GM23338 (cell line): Measurements from ENCODE around the gene GAS6. TPM values are rescaled to one million over a fixed set of nuclear protein-coding genes. Genes with fewer than 3 reads are reported as not detected.

Source experiments
- ATAC-seq: fragments of 200-7000 bp; cut with Tn5 transposase; 3 replicates; pipeline ENCODE4 v1.9.1; 2020
- DNase-seq: peaks from one replicate; pipeline ENCODE4 v3.0.0-alpha.2; 2015; ENCODE audit warnings: low spot score
- H2AFZ ChIP-seq: fragments of 200-600 bp; sonication (generic); 2 replicates; pipeline ENCODE4 v1.8.0; 2016; ENCODE audit warnings: antibody characterized with exemption, mild to moderate bottlenecking, moderate library complexity
- H3F3A ChIP-seq: fragments of 200-600 bp; sonication (generic); replicated peaks from 2 replicates; pipeline ENCODE4 v1.8.0; 2017; ENCODE audit warnings: antibody characterized with exemption, mixed run types, low read depth
- H3K27ac ChIP-seq: fragments of 200-600 bp; sonication (generic); 2 replicates; pipeline ENCODE4 v1.6.1; 2016; ENCODE audit warnings: low read depth
- H3K27me3 ChIP-seq: fragments of 200-600 bp; sonication (generic); 2 replicates; pipeline ENCODE4 v1.8.0; 2016; ENCODE audit warnings: mild to moderate bottlenecking, mixed run types, moderate library complexity; ENCODE audit not compliant: insufficient read depth
- H3K36me3 ChIP-seq: fragments of 200-600 bp; sonication (generic); 2 replicates; pipeline ENCODE4 v1.8.0; 2016; ENCODE audit warnings: mild to moderate bottlenecking; ENCODE audit not compliant: insufficient read depth
- H3K4me1 ChIP-seq: fragments of 200-600 bp; sonication (generic); 2 replicates; pipeline ENCODE4 v1.8.0; 2016; ENCODE audit warnings: mild to moderate bottlenecking, moderate library complexity; ENCODE audit not compliant: insufficient read depth
- H3K4me2 ChIP-seq: fragments of 200-600 bp; sonication (generic); 2 replicates; pipeline ENCODE4 v1.7.1; 2017; ENCODE audit warnings: mixed run types
- H3K4me3 ChIP-seq: fragments of 200-600 bp; sonication (generic); 2 replicates; pipeline ENCODE4 v1.6.1; 2016; ENCODE audit warnings: mixed run types
- H3K79me2 ChIP-seq: fragments of 200-600 bp; sonication (generic); replicated peaks from 2 replicates; pipeline ENCODE4 v1.8.0; 2017; ENCODE audit warnings: mild to moderate bottlenecking; ENCODE audit not compliant: insufficient read depth
- H3K9me2 ChIP-seq: fragments of 200-600 bp; sonication (generic); 2 replicates; pipeline ENCODE4 v1.8.0; 2017; ENCODE audit not compliant: insufficient read depth
- H4K20me1 ChIP-seq: fragments of 200-600 bp; sonication (generic); replicated peaks from 2 replicates; pipeline ENCODE4 v1.8.0; 2017; ENCODE audit warnings: mild to moderate bottlenecking; ENCODE audit not compliant: insufficient read depth
- H3K27ac Mint-ChIP-seq: 2 replicates; pipeline ENCODE4 v1.8.0; 2020; ENCODE audit warnings: inconsistent platforms, mild to moderate bottlenecking, moderate library complexity, mixed read lengths
- H3K27me3 Mint-ChIP-seq: 3 replicates; pipeline ENCODE4 v1.8.0; 2022; ENCODE audit warnings: low read depth, mild to moderate bottlenecking, moderate library complexity, mixed read lengths, inconsistent platforms; ENCODE audit not compliant: insufficient read depth, poor library complexity
- H3K36me3 Mint-ChIP-seq: 3 replicates; pipeline ENCODE4 v1.8.0; 2021; ENCODE audit warnings: low read depth, mild to moderate bottlenecking, inconsistent platforms, moderate library complexity, mixed read lengths
- H3K4me1 Mint-ChIP-seq: 3 replicates; pipeline ENCODE4 v1.8.0; 2020; ENCODE audit warnings: mild to moderate bottlenecking, inconsistent platforms, mixed read lengths
- H3K4me3 Mint-ChIP-seq: 3 replicates; pipeline ENCODE4 v1.8.0; 2021; ENCODE audit warnings: moderate library complexity, mild to moderate bottlenecking, inconsistent platforms, mixed read lengths
- H3K9me3 Mint-ChIP-seq: 3 replicates; pipeline ENCODE4 v1.8.0; 2020; ENCODE audit warnings: moderate library complexity, mild to moderate bottlenecking, inconsistent platforms, mixed read lengths
- CREB1 ChIP-seq: fragments of 250-450 bp; sonication (Bioruptor Pico); IDR thresholded peaks from 2 replicates; pipeline ENCODE4 v1.5.0; 2020; ENCODE audit warnings: low read depth, mild to moderate bottlenecking, moderate library complexity
- CTCF ChIP-seq, 2 experiments: fragments of 200-600 bp in 1 of 2; sonication (generic) in 1 of 2; conservative IDR thresholded peaks; 2 replicates each; pipeline versions ENCODE4 v1.5.1 to v1.6.1; 2016 to 2017; ENCODE audit warnings: antibody characterized with exemption in 2 of 2, low read depth in 2 of 2, mild to moderate bottlenecking in 2 of 2, moderate library complexity in 1 of 2
- ETS1 ChIP-seq: IDR thresholded peaks from 2 replicates; pipeline ENCODE4 v1.6.1; 2016; ENCODE audit warnings: antibody characterized with exemption
- EZH2 ChIP-seq: fragments of 200-600 bp; sonication (generic); IDR thresholded peaks from one replicate; pipeline ENCODE4 v1.8.0; 2017; ENCODE audit warnings: antibody characterized with exemption, mild to moderate bottlenecking, low read depth; ENCODE audit not compliant: unreplicated experiment
- EZH2phosphoT487 ChIP-seq: fragments of 200-600 bp; sonication (generic); IDR thresholded peaks from one replicate; pipeline ENCODE4 v1.8.1; 2018; ENCODE audit warnings: antibody characterized with exemption; ENCODE audit not compliant: unreplicated experiment
- JUNB ChIP-seq: IDR thresholded peaks from one replicate; pipeline ENCODE4 v1.6.1; 2016; ENCODE audit warnings: antibody characterized with exemption; ENCODE audit not compliant: unreplicated experiment
- NANOG ChIP-seq: IDR thresholded peaks from 2 replicates; pipeline ENCODE4 v1.6.1; 2016; ENCODE audit warnings: antibody characterized with exemption, borderline replicate concordance
- POLR2AphosphoS5 ChIP-seq: IDR thresholded peaks from 2 replicates; pipeline ENCODE4 v1.6.1; 2016; ENCODE audit warnings: antibody characterized with exemption, low read depth
- REST ChIP-seq: IDR thresholded peaks from one replicate; pipeline ENCODE4 v1.6.1; 2018; ENCODE audit warnings: antibody characterized with exemption; ENCODE audit not compliant: unreplicated experiment
- STAT1 ChIP-seq: IDR thresholded peaks from one replicate; pipeline ENCODE4 v1.6.1; 2016; ENCODE audit warnings: antibody characterized with exemption; ENCODE audit not compliant: unreplicated experiment
- ZNF114 ChIP-seq: fragments of 250-450 bp; sonication (Bioruptor Pico); IDR thresholded peaks from 2 replicates; pipeline ENCODE4 v1.5.0; 2020; ENCODE audit warnings: mild to moderate bottlenecking, moderate library complexity
- ZNF331 ChIP-seq: fragments of 250-450 bp; sonication (Bioruptor Pico); IDR thresholded peaks from 2 replicates; pipeline ENCODE4 v1.5.0; 2020; ENCODE audit warnings: low read depth, mild to moderate bottlenecking, moderate library complexity
- polyA plus RNA-seq: library from polyadenylated mRNA; unstranded; fragments of >200 nt; fragmentation: Nextera tagmentation; extraction: Ambion mirVana; gene quantifications from 2 replicates; pipeline ENCODE4 v1.2.1, GENCODE V29; 2016
- total RNA-seq: library from RNA; depleted of rRNA; stranded (reverse); fragments of >200 nt; shearing (Covaris generic); gene quantifications from 2 replicates; pipeline ENCODE4 v1.2.3, GENCODE V29; 2014
- TF ChIP-seq, protein P1 (sequence below): fragments of 250-450 bp; sonication (Bioruptor Pico); IDR thresholded peaks from 2 replicates; pipeline ENCODE4 v1.5.0; 2020; ENCODE audit warnings: mild to moderate bottlenecking, moderate library complexity

GAS6 gene
- total and polyA plus RNA-seq, 2 experiments from 2014 or later, result 7.9 to 21.2 TPM

DNA sequence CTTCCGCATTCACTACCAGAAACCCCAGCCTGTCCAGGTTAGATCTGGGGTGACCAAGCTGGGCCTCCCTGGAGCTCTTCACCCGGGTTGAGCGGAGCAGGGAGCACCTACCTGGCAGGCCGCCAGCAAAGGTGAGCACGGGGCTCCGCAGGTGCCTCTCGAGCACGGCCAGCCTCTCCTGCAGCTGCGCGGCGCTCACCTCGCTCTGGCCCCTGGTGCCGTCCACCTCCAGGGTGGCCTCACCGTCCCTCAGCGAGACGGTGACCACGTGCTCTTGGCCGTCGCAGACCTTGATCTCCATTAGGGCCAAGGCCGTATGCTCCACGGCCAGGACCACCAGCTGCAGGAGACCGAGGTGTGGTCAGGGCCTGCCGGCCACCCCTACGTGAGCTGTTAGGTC is 42.0 kb downstream of the GAS6 start:
- Histone ChIP-seq H3K4me3 (no peak overlapping the region), H4K20me1 (no peaks in the 10 kb centered on the region), H2AFZ (no peak overlapping the region), H3K27me3 (no peaks in the 10 kb centered on the region), H3K4me2 (no peak overlapping the region), H3K9me2 (no peaks in the 10 kb centered on the region), H3K4me1 (no peaks in the 10 kb centered on the region), H3K27ac (no peak overlapping the region), H3F3A (no peaks in the 10 kb centered on the region), H3K79me2 (no peaks in the 10 kb centered on the region), H3K36me3 (no peaks in the 10 kb centered on the region)
- no peak for ATAC-seq
- no peaks in the 10 kb centered on the region for H3K4me1 Mint-ChIP-seq
- no peak for DNase-seq
- H3K9me3 Mint-ChIP-seq, result peaks cover 8% of the 10 kb centered on the region; the same call in 2 of the 3 replicates
- no peak overlapping the region for H3K27ac Mint-ChIP-seq
- peaks cover 26% of the 10 kb centered on the region for H3K36me3 Mint-ChIP-seq
- H3K4me3 Mint-ChIP-seq, result no peak overlapping the region
- TF ChIP-seq JUNB, result no peak
- TF ChIP-seq ZNF331 (CRISPR knock-in tag), result no peak
- no peak for TF ChIP-seq POLR2AphosphoS5
- no peak for TF ChIP-seq REST
- no peak for TF ChIP-seq NANOG
- TF ChIP-seq CTCF (conservative IDR thresholded peaks at IDR 0.05; ENCODE audit: low read depth in 2 of 2), result no peak
- TF ChIP-seq STAT1, result no peak
- no peak for TF ChIP-seq ZNF114 (CRISPR knock-in tag)
- TF ChIP-seq EZH2phosphoT487, result no peak
- no peak for TF ChIP-seq EZH2
- TF ChIP-seq CREB1 (CRISPR knock-in tag), result no peak
- TF ChIP-seq ETS1, result no peak
- TF ChIP-seq, protein P1, sequence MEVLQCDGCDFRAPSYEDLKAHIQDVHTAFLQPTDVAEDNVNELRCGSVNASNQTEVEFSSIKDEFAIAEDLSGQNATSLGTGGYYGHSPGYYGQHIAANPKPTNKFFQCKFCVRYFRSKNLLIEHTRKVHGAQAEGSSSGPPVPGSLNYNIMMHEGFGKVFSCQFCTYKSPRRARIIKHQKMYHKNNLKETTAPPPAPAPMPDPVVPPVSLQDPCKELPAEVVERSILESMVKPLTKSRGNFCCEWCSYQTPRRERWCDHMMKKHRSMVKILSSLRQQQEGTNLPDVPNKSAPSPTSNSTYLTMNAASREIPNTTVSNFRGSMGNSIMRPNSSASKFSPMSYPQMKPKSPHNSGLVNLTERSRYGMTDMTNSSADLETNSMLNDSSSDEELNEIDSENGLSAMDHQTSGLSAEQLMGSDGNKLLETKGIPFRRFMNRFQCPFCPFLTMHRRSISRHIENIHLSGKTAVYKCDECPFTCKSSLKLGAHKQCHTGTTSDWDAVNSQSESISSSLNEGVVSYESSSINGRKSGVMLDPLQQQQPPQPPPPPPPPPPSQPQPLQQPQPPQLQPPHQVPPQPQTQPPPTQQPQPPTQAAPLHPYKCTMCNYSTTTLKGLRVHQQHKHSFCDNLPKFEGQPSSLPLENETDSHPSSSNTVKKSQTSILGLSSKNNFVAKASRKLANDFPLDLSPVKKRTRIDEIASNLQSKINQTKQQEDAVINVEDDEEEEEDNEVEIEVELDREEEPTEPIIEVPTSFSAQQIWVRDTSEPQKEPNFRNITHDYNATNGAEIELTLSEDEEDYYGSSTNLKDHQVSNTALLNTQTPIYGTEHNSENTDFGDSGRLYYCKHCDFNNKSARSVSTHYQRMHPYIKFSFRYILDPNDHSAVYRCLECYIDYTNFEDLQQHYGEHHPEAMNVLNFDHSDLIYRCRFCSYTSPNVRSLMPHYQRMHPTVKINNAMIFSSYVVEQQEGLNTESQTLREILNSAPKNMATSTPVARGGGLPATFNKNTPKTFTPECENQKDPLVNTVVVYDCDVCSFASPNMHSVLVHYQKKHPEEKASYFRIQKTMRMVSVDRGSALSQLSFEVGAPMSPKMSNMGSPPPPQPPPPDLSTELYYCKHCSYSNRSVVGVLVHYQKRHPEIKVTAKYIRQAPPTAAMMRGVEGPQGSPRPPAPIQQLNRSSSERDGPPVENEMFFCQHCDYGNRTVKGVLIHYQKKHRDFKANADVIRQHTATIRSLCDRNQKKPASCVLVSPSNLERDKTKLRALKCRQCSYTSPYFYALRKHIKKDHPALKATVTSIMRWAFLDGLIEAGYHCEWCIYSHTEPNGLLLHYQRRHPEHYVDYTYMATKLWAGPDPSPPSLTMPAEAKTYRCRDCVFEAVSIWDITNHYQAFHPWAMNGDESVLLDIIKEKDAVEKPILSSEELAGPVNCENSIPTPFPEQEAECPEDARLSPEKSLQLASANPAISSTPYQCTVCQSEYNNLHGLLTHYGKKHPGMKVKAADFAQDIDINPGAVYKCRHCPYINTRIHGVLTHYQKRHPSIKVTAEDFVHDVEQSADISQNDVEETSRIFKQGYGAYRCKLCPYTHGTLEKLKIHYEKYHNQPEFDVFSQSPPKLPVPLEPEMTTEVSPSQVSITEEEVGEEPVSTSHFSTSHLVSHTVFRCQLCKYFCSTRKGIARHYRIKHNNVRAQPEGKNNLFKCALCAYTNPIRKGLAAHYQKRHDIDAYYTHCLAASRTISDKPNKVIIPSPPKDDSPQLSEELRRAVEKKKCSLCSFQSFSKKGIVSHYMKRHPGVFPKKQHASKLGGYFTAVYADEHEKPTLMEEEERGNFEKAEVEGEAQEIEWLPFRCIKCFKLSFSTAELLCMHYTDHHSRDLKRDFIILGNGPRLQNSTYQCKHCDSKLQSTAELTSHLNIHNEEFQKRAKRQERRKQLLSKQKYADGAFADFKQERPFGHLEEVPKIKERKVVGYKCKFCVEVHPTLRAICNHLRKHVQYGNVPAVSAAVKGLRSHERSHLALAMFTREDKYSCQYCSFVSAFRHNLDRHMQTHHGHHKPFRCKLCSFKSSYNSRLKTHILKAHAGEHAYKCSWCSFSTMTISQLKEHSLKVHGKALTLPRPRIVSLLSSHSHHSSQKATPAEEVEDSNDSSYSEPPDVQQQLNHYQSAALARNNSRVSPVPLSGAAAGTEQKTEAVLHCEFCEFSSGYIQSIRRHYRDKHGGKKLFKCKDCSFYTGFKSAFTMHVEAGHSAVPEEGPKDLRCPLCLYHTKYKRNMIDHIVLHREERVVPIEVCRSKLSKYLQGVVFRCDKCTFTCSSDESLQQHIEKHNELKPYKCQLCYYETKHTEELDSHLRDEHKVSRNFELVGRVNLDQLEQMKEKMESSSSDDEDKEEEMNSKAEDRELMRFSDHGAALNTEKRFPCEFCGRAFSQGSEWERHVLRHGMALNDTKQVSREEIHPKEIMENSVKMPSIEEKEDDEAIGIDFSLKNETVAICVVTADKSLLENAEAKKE (CRISPR knock-in tag), result no peak
- peaks cover 14% of the 10 kb centered on the region for H3K27me3 Mint-ChIP-seq
